Keratinocyte (primary cell): ENCODE measurements around the gene ZNF786.

Source experiments
- CTCF ChIP-seq, 3 experiments: IDR thresholded peaks in 1 of 3; conservative IDR thresholded peaks in 1 of 3; optimal IDR thresholded peaks in 1 of 3; 2 replicates in 2 of 3; 3 replicates in 1 of 3; pipeline versions ENCODE3 to v1.5.1; 2011; ENCODE audit warnings: low read length in 3 of 3, mild to moderate bottlenecking in 3 of 3, moderate library complexity in 2 of 3, control low read depth in 1 of 3, inconsistent platforms in 1 of 3; ENCODE audit not compliant: insufficient read depth in 2 of 3; ENCODE audit errors: extremely low read depth in 1 of 3
- EZH2 ChIP-seq: IDR thresholded peaks from one replicate; pipeline ENCODE4 v1.6.1; 2012; ENCODE audit warnings: inconsistent platforms, mild to moderate bottlenecking, low read length, moderate library complexity

GRCh38 chr7:149097088-149097487, 6.6 kb upstream of the ZNF786 start:
- TF ChIP-seq EZH2 (no peak), CTCF (optimal IDR thresholded peaks at IDR 0.05 in 1 of 3, IDR thresholded peaks at IDR 0.05 in 1 of 3, conservative IDR thresholded peaks at IDR 0.05 in 1 of 3; ENCODE audit: extremely low read depth in 1 of 3, insufficient read depth in 2 of 3, low read length in 3 of 3) (no peak)
